H1 (cell line): ENCODE measurements around the gene PRKCA. TPM values are rescaled to one million over a fixed set of nuclear protein-coding genes. Genes with fewer than 3 reads are reported as not detected.

Experiments used
- GABPA ChIP-seq: IDR thresholded peaks from 2 replicates; pipeline ENCODE4 v1.6.1; 2011; ENCODE audit warnings: mild to moderate bottlenecking, low read length, moderate library complexity, borderline replicate concordance; ENCODE audit not compliant: insufficient read depth
- KDM4A ChIP-seq: IDR thresholded peaks from one replicate; pipeline ENCODE4 v1.7.1; 2012; ENCODE audit warnings: low read depth, mild to moderate bottlenecking, moderate library complexity, low read length, inconsistent platforms; ENCODE audit not compliant: severe bottlenecking
- TCF12 ChIP-seq: IDR thresholded peaks from 2 replicates; pipeline ENCODE4 v1.6.1; 2011; ENCODE audit warnings: low read depth, mild to moderate bottlenecking, low read length
- polyA plus RNA-seq, 7 experiments: library from polyadenylated mRNA; depleted of rRNA in 3 of 7; stranded (reverse) in 5 of 7; unstranded in 2 of 7; fragments of >200 nt in 5 of 7; fragments of 200-250 nt in 2 of 7; gene quantifications; 1 replicate in 5 of 7; 2 replicates in 1 of 7; 4 replicates in 1 of 7; pipeline versions ENCODE4 v1.2.1 to v1.2.3, GENCODE V29; 2011 to 2013; ENCODE audit warnings: missing spikeins in 2 of 7, mixed read lengths in 2 of 7
- total RNA-seq: library from RNA; stranded (reverse); fragmentation: NEBNext Ultra II Directional; extraction: Animal tissue kit (Norgen Biotek cat#: 25700); gene quantifications from 2 replicates; pipeline ENCODE4 v1.2.1, GENCODE V29; 2021

PRKCA gene
- total and polyA plus RNA-seq, 2 of the 8 experiments (the other 6 are each of a cell fraction or from before 2014, with no cell fraction given): 5.8 to 17.8 TPM

DNA sequence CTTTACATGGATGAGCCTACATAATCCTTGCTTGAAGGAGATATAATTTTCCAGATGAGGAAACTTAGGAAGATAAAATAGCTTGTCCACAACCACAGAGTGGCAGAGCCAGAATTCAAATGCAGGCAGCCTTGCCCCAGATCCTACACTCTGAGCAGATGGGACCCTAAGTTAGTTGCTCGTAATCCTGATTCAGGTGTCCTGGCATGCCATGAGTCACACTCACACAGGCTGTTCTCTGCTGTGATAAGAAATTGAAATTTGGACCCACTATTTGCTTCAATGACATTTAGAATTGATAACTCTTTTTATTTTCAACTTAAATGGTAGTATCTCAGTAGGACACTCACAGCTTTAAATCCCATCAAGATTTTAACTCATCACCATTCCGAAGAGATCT, 381.8 kb downstream of the PRKCA start (continued):
- TF ChIP-seq TCF12 (no peak), GABPA (no peak), KDM4A (no peak)
